SJSA1 (cell line): ENCODE data around the gene BMX. TPM values are rescaled to one million over a fixed set of nuclear protein-coding genes. Genes with fewer than 3 reads are reported as not detected.
A peak's percentile ranks its signal among the peaks of the same experiment; 100 is the strongest.

Experiments used
- DNase-seq, 2 experiments: peaks; one replicate each; pipeline ENCODE4 v3.0.0-alpha.2; 2015 to 2020; ENCODE audit warnings: low spot score in 2 of 2, low read depth in 1 of 2
- H3K27ac ChIP-seq: fragments of 250-450 bp; sonication (Bioruptor Pico); 2 replicates; pipeline ENCODE4 v1.5.1; 2020; ENCODE audit warnings: mild to moderate bottlenecking, moderate library complexity
- H3K27me3 ChIP-seq: fragments of 250-450 bp; sonication (Bioruptor Pico); replicated peaks from 2 replicates; pipeline ENCODE4 v1.5.1; 2020; ENCODE audit warnings: mild to moderate bottlenecking, moderate library complexity
- H3K36me3 ChIP-seq: fragments of 250-450 bp; sonication (Bioruptor Pico); 2 replicates; pipeline ENCODE4 v1.5.1; 2020; ENCODE audit warnings: mild to moderate bottlenecking
- H3K4me1 ChIP-seq: fragments of 250-450 bp; sonication (Bioruptor Pico); replicated peaks from 2 replicates; pipeline ENCODE4 v1.6.1; 2021; ENCODE audit warnings: mild to moderate bottlenecking
- H3K4me3 ChIP-seq: fragments of 250-450 bp; sonication (Bioruptor Pico); 2 replicates; pipeline ENCODE4 v1.5.1; 2020; ENCODE audit warnings: mild to moderate bottlenecking
- H3K9me3 ChIP-seq: fragments of 250-450 bp; sonication (Bioruptor Pico); replicated peaks from 2 replicates; pipeline ENCODE4 v1.5.1; 2020; ENCODE audit warnings: mild to moderate bottlenecking
- total RNA-seq: library from RNA; depleted of rRNA; stranded (reverse); fragments of >200 nt; shearing (Covaris generic); gene quantifications from 2 replicates; pipeline ENCODE4 v1.2.3, GENCODE V29; 2014

The BMX gene
- total RNA-seq, 1 experiment from 2014 or later, result not detected

GRCh38 chrX:15493118-15493962, 7.3 kb upstream of the BMX start, which contains the start of gene PIR:
TSS of gene PIR (minus strand) at chrX:15493333. CDS start at chrX:15491257, 2,076 bp downstream.
- Histone ChIP-seq H3K4me1 (no peaks in the 10 kb centered on the region; the same call in 1 of the 2 replicates), H3K9me3 (no peaks in the 10 kb centered on the region), H3K27ac (peak within 1 kb of the TSS; percentile 85), H3K4me3 (peak within 1 kb of the TSS; percentile 50), H3K36me3 (0 out of 2 replicates have a peak, but pooled peaks cover 3% of the 10 kb centered on the region), H3K27me3 (no peaks in the 10 kb centered on the region)
- DNase-seq, result peak; percentile 76 to 87

GRCh38 chrX:15495801-15496200, 4.8 kb upstream of the BMX start:
- Histone ChIP-seq H3K36me3 (0 out of 2 replicates have a peak, but pooled peaks cover 3% of the 10 kb centered on the region), H3K4me1 (no peaks in the 10 kb centered on the region; the same call in 1 of the 2 replicates), H3K27ac (no peak overlapping the region), H3K4me3 (no peak overlapping the region), H3K27me3 (no peaks in the 10 kb centered on the region), H3K9me3 (no peaks in the 10 kb centered on the region)
- DNase-seq, result no peak

GRCh38 chrX:15496824-15497223, 3.8 kb upstream of the BMX start:
- no peaks in the 10 kb centered on the region for H3K36me3 ChIP-seq
- H3K4me3 ChIP-seq, result no peak overlapping the region
- H3K4me1 ChIP-seq, result no peaks in the 10 kb centered on the region; the same call in 1 of the 2 replicates
- H3K27me3 ChIP-seq, result no peaks in the 10 kb centered on the region
- H3K9me3 ChIP-seq, result no peaks in the 10 kb centered on the region
- DNase-seq, result no peak
- H3K27ac ChIP-seq, result no peak overlapping the region

- Histone ChIP-seq H3K4me1 (no peaks in the 10 kb centered on the region), H3K27me3 (no peaks in the 10 kb centered on the region), H3K9me3 (no peaks in the 10 kb centered on the region), H3K4me3 (no peak overlapping the region), H3K27ac (no peak overlapping the region), H3K36me3 (no peaks in the 10 kb centered on the region)
- DNase-seq, result peak; percentile 9 to 44
Measured at GRCh38 chrX:15497865-15498264, 2.7 kb upstream of the BMX start.

- no peaks in the 10 kb centered on the region for H3K27me3 ChIP-seq
- no peak overlapping the region for H3K4me3 ChIP-seq
- no peaks in the 10 kb centered on the region for H3K4me1 ChIP-seq
- H3K27ac ChIP-seq, result no peak overlapping the region
- H3K9me3 ChIP-seq, result no peaks in the 10 kb centered on the region
- no peaks in the 10 kb centered on the region for H3K36me3 ChIP-seq
- no peak for DNase-seq
Measured at GRCh38 chrX:15498741-15499140, 1.9 kb upstream of the BMX start.

GRCh38 chrX:15499976-15500375, 631 bp upstream of the BMX start:
- no peak overlapping the region for H3K4me3 ChIP-seq
- no peaks in the 10 kb centered on the region for H3K4me1 ChIP-seq
- no peak for DNase-seq
- no peaks in the 10 kb centered on the region for H3K36me3 ChIP-seq
- no peaks in the 10 kb centered on the region for H3K9me3 ChIP-seq
- H3K27me3 ChIP-seq, result no peaks in the 10 kb centered on the region
- no peak overlapping the region for H3K27ac ChIP-seq

- no peak overlapping the region for H3K4me3 ChIP-seq
- no peaks in the 10 kb centered on the region for H3K27me3 ChIP-seq
- no peak overlapping the region for H3K27ac ChIP-seq
- no peak for DNase-seq
- H3K4me1 ChIP-seq, result no peaks in the 10 kb centered on the region
- H3K9me3 ChIP-seq, result no peaks in the 10 kb centered on the region
- no peaks in the 10 kb centered on the region for H3K36me3 ChIP-seq
Measured at GRCh38 chrX:15501506-15501905, 899 bp downstream of the BMX start.

GRCh38 chrX:15504661-15505060, 4.1 kb downstream of the BMX start:
- no peak overlapping the region for H3K4me3 ChIP-seq
- H3K9me3 ChIP-seq, result no peaks in the 10 kb centered on the region
- DNase-seq, result no peak
- no peaks in the 10 kb centered on the region for H3K4me1 ChIP-seq
- H3K27ac ChIP-seq, result no peak overlapping the region
- no peaks in the 10 kb centered on the region for H3K27me3 ChIP-seq
- no peaks in the 10 kb centered on the region for H3K36me3 ChIP-seq

- DNase-seq, result no peak
- no peak overlapping the region for H3K4me3 ChIP-seq
- H3K27ac ChIP-seq, result no peak overlapping the region
- no peaks in the 10 kb centered on the region for H3K4me1 ChIP-seq
- no peaks in the 10 kb centered on the region for H3K27me3 ChIP-seq
- H3K9me3 ChIP-seq, result no peaks in the 10 kb centered on the region
- H3K36me3 ChIP-seq, result no peaks in the 10 kb centered on the region
Measured at GRCh38 chrX:15505101-15505500, 4.5 kb downstream of the BMX start.

GRCh38 chrX:15507005-15507404, 6.4 kb downstream of the BMX start:
- H3K4me1 ChIP-seq, result no peaks in the 10 kb centered on the region
- no peaks in the 10 kb centered on the region for H3K27me3 ChIP-seq
- no peaks in the 10 kb centered on the region for H3K36me3 ChIP-seq
- H3K9me3 ChIP-seq, result no peaks in the 10 kb centered on the region
- no peak overlapping the region for H3K27ac ChIP-seq
- no peak for DNase-seq
- no peak overlapping the region for H3K4me3 ChIP-seq

- no peaks in the 10 kb centered on the region for H3K36me3 ChIP-seq
- no peaks in the 10 kb centered on the region for H3K27me3 ChIP-seq
- H3K9me3 ChIP-seq, result no peaks in the 10 kb centered on the region
- no peak overlapping the region for H3K27ac ChIP-seq
- H3K4me3 ChIP-seq, result no peak overlapping the region
- H3K4me1 ChIP-seq, result no peaks in the 10 kb centered on the region
- no peak for DNase-seq
Measured at GRCh38 chrX:15509845-15510244, 9.2 kb downstream of the BMX start.

GRCh38 chrX:15511563-15511962, 11.0 kb downstream of the BMX start:
- Histone ChIP-seq H3K27ac (no peak overlapping the region), H3K4me1 (no peaks in the 10 kb centered on the region), H3K9me3 (no peaks in the 10 kb centered on the region), H3K4me3 (no peak overlapping the region), H3K36me3 (no peaks in the 10 kb centered on the region), H3K27me3 (no peaks in the 10 kb centered on the region)
- no peak for DNase-seq

GRCh38 chrX:15512401-15512965, 11.9 kb downstream of the BMX start:
- no peak overlapping the region for H3K4me3 ChIP-seq
- no peaks in the 10 kb centered on the region for H3K9me3 ChIP-seq
- DNase-seq, result no peak
- H3K27me3 ChIP-seq, result no peaks in the 10 kb centered on the region
- no peaks in the 10 kb centered on the region for H3K4me1 ChIP-seq
- H3K36me3 ChIP-seq, result no peaks in the 10 kb centered on the region
- H3K27ac ChIP-seq, result no peak overlapping the region

- Histone ChIP-seq H3K4me1 (no peaks in the 10 kb centered on the region), H3K9me3 (no peaks in the 10 kb centered on the region), H3K4me3 (no peak overlapping the region), H3K27me3 (no peaks in the 10 kb centered on the region), H3K36me3 (no peaks in the 10 kb centered on the region), H3K27ac (no peak overlapping the region)
- no peak for DNase-seq
Measured at GRCh38 chrX:15514279-15514678, 13.7 kb downstream of the BMX start.
